K562 (cell line): ENCODE results near the gene TBC1D1. TPM values are rescaled to one million over a fixed set of nuclear protein-coding genes. Genes with fewer than 3 reads are reported as not detected.

Experiments
- ATAC-seq: fragments of 200-7000 bp; cut with Tn5 transposase; 3 replicates; pipeline ENCODE4 v1.9.1; 2020; ENCODE audit warnings: moderate library complexity
- BruUV-seq: library from RNA; stranded (reverse); fragments of 400-500 nt; replicated peaks from 2 replicates; lab custom pipeline; 2021; lab: Mats Ljungman, UMichigan
- CTCF ChIA-PET: fragments of 300-600 bp; formaldehyde crosslinking; extraction: SDS; loops from one replicate; lab custom pipeline; 2021; ENCODE audit warnings: low intra/inter-chr PET ratio; lab: Yijun Ruan, JAX
- POLR2A ChIA-PET: fragments of 300-600, 350-650 bp; sonication (Branson Sonifier 250); formaldehyde crosslinking; extraction: SDS; loops from one replicate; lab custom pipeline; 2021; ENCODE audit warnings: antibody characterized with exemption, inconsistent platforms; lab: Yijun Ruan, JAX
- DNase-seq, 4 experiments: peaks; one replicate each; pipeline versions ENCODE4 v3.0.0 to v3.0.0-alpha.2; 2011 to 2018; ENCODE audit warnings: low spot score in 3 of 4, mixed read lengths in 3 of 4; ENCODE audit errors: extremely low read depth in 1 of 4
- FAIRE-seq: peaks from 2 replicates; lab custom pipeline; 2011; peaks lifted over from hg19 to GRCh38; lab: Jason Lieb, UNC
- H2AFZ ChIP-seq: 2 replicates; pipeline ENCODE4 v1.6.0; 2011; ENCODE audit warnings: low read depth, low read length, control low read depth, inconsistent platforms
- H3K27ac ChIP-seq: fragments of 200-600 bp; 3 replicates; pipeline ENCODE4 v1.8.0; 2011; ENCODE audit warnings: low read depth, mild to moderate bottlenecking, control low read depth, inconsistent platforms, low read length, moderate library complexity, mixed read lengths; ENCODE audit errors: extremely low read depth
- H3K27me3 ChIP-seq, 2 experiments: fragments of 300-600 bp in 1 of 2; 2 replicates in 1 of 2; 3 replicates in 1 of 2; pipeline versions ENCODE4 v1.6.0 to v1.8.0; 2011; ENCODE audit warnings: inconsistent platforms in 2 of 2, low read length in 2 of 2, mild to moderate bottlenecking in 1 of 2, mixed read lengths in 1 of 2, moderate library complexity in 1 of 2; ENCODE audit not compliant: control insufficient read depth in 2 of 2, insufficient read depth in 2 of 2
- H3K36me3 ChIP-seq: fragments of 300-600 bp; 3 replicates; pipeline ENCODE4 v1.8.0; 2011; ENCODE audit warnings: mild to moderate bottlenecking, low read length, inconsistent platforms; ENCODE audit not compliant: control insufficient read depth, insufficient read depth
- H3K4me1 ChIP-seq, 2 experiments: fragments of 200-600 bp in 1 of 2; replicated peaks in 1 of 2; 2 replicates in 1 of 2; 3 replicates in 1 of 2; pipeline versions ENCODE4 v1.5.1 to v1.8.0; 2011; ENCODE audit warnings: inconsistent platforms in 2 of 2, low read length in 2 of 2, mild to moderate bottlenecking in 1 of 2, mixed read lengths in 1 of 2, moderate library complexity in 1 of 2; ENCODE audit not compliant: control insufficient read depth in 2 of 2, insufficient read depth in 2 of 2
- H3K4me2 ChIP-seq: 2 replicates; pipeline ENCODE4 v1.6.1; 2011; ENCODE audit warnings: low read length, control low read depth, inconsistent platforms, mixed read lengths; ENCODE audit not compliant: insufficient read depth
- H3K4me3 ChIP-seq: fragments of 200-600 bp; sonication (generic), shearing (Covaris generic); 2 replicates; pipeline ENCODE4 v1.5.1; 2016; ENCODE audit warnings: control low read depth, inconsistent platforms
- H3K79me2 ChIP-seq: fragments of 200-600 bp; 3 replicates; pipeline ENCODE4 v1.8.0; 2011; ENCODE audit warnings: low read length, inconsistent platforms; ENCODE audit not compliant: control insufficient read depth, insufficient read depth
- H3K9ac ChIP-seq, 2 experiments: 2 replicates each; pipeline versions ENCODE4 v1.6.0 to v1.6.1; 2011; ENCODE audit warnings: low read depth in 2 of 2, low read length in 2 of 2, control low read depth in 1 of 2, inconsistent platforms in 1 of 2, mild to moderate bottlenecking in 1 of 2, mixed read lengths in 1 of 2; ENCODE audit not compliant: insufficient read depth in 1 of 2
- H3K9me1 ChIP-seq: one replicate; pipeline ENCODE4 v1.6.0; 2011; ENCODE audit warnings: inconsistent platforms, mild to moderate bottlenecking, low read length, moderate library complexity; ENCODE audit not compliant: control insufficient read depth, insufficient read depth
- H3K9me3 ChIP-seq: replicated peaks from 2 replicates; pipeline ENCODE4 v1.5.1; 2011; ENCODE audit warnings: low read depth, low read length, inconsistent platforms; ENCODE audit not compliant: control insufficient read depth, insufficient read depth
- H4K20me1 ChIP-seq: replicated peaks from 2 replicates; pipeline ENCODE4 v1.6.1; 2011; ENCODE audit warnings: low read length, inconsistent platforms, mixed read lengths; ENCODE audit not compliant: control insufficient read depth, insufficient read depth
- BRD9 ChIP-seq: fragments of 450-650 bp; IDR thresholded peaks from 2 replicates; pipeline ENCODE4 v1.6.1; 2018; ENCODE audit warnings: low read depth; ENCODE audit not compliant: partially characterized antibody
- CREB5 ChIP-seq: fragments of 250-450 bp; sonication (Bioruptor Pico); IDR thresholded peaks from 2 replicates; pipeline ENCODE4 v1.5.0; 2020; ENCODE audit warnings: mild to moderate bottlenecking
- GABPB1 ChIP-seq: sonication (generic); formaldehyde crosslinking; IDR thresholded peaks from 2 replicates; pipeline ENCODE4 v1.8.0; 2022; ENCODE audit warnings: mild to moderate bottlenecking, missing genetic modification reagents
- HDAC8 ChIP-seq: fragments of 450-650 bp; IDR thresholded peaks from 2 replicates; pipeline ENCODE4 v1.6.1; 2016; ENCODE audit warnings: mild to moderate bottlenecking, missing genetic modification characterization, moderate library complexity, missing compliant biosample characterization
- HNRNPUL1 ChIP-seq: fragments of 200-400 bp; formaldehyde crosslinking; IDR thresholded peaks from 2 replicates; pipeline ENCODE4 v1.6.1; 2017; ENCODE audit warnings: low read length
- MED1 ChIP-seq: sonication (generic); formaldehyde crosslinking; IDR thresholded peaks from 2 replicates; pipeline ENCODE4 v1.8.1; 2023; ENCODE audit warnings: missing genetic modification reagents, borderline replicate concordance
- SPI1 ChIP-seq: IDR thresholded peaks from 2 replicates; pipeline ENCODE4 v1.6.1; 2011; ENCODE audit warnings: low read depth, low read length, control low read depth, borderline replicate concordance
- ZNF699 ChIP-seq: fragments of 250-450 bp; sonication (Bioruptor Pico); IDR thresholded peaks from 2 replicates; pipeline ENCODE4 v1.8.0; 2021; ENCODE audit warnings: mild to moderate bottlenecking, moderate library complexity; ENCODE audit not compliant: insufficient replicate concordance
- WGBS: fragments of 100-300 bp; shearing (Covaris generic); methylation state at CpG from one replicate; pipeline ENCODE4 v1.1.6; 2016; ENCODE audit warnings: low coverage, mixed read lengths; ENCODE audit not compliant: insufficient coverage; ENCODE audit errors: missing lambda C conversion rate; 5-methylcytosine and 5-hydroxymethylcytosine counted together
- in situ Hi-C: fragments of 300-500 bp; cut with MboI; formaldehyde crosslinking; loops from 4 replicates; pipeline ENCODE4 v1.15.0; 2018; ENCODE audit warnings: inconsistent platforms, mixed read lengths
- intact Hi-C: fragments of 100-400 bp; cut with micrococcal nuclease; formaldehyde crosslinking; loops from 2 replicates; pipeline ENCODE4 v1.14.2; 2022
- polyA plus RNA-seq, 8 experiments: library from polyadenylated mRNA; depleted of rRNA in 4 of 8; stranded (reverse) in 5 of 8; unstranded in 3 of 8; fragments of >200 nt; fragmentation: Nextera tagmentation in 2 of 8; fragmentation: Illumina TruSeq in 1 of 8; extraction: Ambion mirVana in 2 of 8; extraction: Trizol in 1 of 8; gene quantifications; 2 replicates each; pipeline versions ENCODE4 v1.2.1 to v1.2.3, GENCODE V29; 2011 to 2014; ENCODE audit warnings: inconsistent platforms in 1 of 8, missing spikeins in 1 of 8
- total RNA-seq, 7 experiments: library from RNA; depleted of rRNA in 6 of 7; stranded (reverse); fragments of >200 nt in 6 of 7; fragmentation: Illumina TruSeq in 2 of 7; extraction: Trizol in 2 of 7; gene quantifications; 2 replicates each; pipeline versions ENCODE4 v1.2.1 to v1.2.3, GENCODE V29; 2011 to 2021; ENCODE audit warnings: low replicate concordance in 1 of 7
- TF ChIP-seq, protein P1 (sequence below): sonication (generic); formaldehyde crosslinking; IDR thresholded peaks from 2 replicates; pipeline ENCODE4 v1.8.1; 2023; ENCODE audit warnings: mild to moderate bottlenecking, missing genetic modification reagents

Gene TBC1D1
- total and polyA plus RNA-seq, 9 of the 15 experiments (the other 6 are each of a cell fraction or from before 2014, with no cell fraction given): 0.59 to 14.2 (median 8.8) TPM

- Histone ChIP-seq H3K9me1 (no peaks in the 10 kb centered on the region), H3K36me3 (no peaks in the 10 kb centered on the region), H3K79me2 (no peaks in the 10 kb centered on the region), H3K27ac (no peak overlapping the region), H3K9me3 (no peaks in the 10 kb centered on the region), H2AFZ (no peak overlapping the region), H3K27me3 (peaks cover 12 to 17% of the 10 kb centered on the region in 2 experiments; a peak in 4 of 5 replicates), H3K9ac (no peak overlapping the region), H3K4me3 (no peak overlapping the region), H3K4me1 (no peaks in the 10 kb centered on the region), H3K4me2 (no peak overlapping the region), H4K20me1 (no peaks in the 10 kb centered on the region; the same call in 1 of the 2 replicates)
- no peak for FAIRE-seq
- ChIA-PET CTCF (no interaction called here), POLR2A (no interaction called here)
- intact Hi-C loops (no loop called here), in situ Hi-C loops (no loop called here)
- BruUV-seq: no TSS peak
- no peak for TF ChIP-seq ZNF699 (CRISPR knock-in tag)
- no peak for TF ChIP-seq MED1 (CRISPR knock-in tag)
- TF ChIP-seq, protein P1, sequence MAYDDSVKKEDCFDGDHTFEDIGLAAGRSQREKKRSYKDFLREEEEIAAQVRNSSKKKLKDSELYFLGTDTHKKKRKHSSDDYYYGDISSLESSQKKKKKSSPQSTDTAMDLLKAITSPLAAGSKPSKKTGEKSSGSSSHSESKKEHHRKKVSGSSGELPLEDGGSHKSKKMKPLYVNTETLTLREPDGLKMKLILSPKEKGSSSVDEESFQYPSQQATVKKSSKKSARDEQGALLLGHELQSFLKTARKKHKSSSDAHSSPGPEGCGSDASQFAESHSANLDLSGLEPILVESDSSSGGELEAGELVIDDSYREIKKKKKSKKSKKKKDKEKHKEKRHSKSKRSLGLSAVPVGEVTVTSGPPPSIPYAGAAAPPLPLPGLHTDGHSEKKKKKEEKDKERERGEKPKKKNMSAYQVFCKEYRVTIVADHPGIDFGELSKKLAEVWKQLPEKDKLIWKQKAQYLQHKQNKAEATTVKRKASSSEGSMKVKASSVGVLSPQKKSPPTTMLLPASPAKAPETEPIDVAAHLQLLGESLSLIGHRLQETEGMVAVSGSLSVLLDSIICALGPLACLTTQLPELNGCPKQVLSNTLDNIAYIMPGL (CRISPR knock-in tag): no peak
- no peak for TF ChIP-seq SPI1
- TF ChIP-seq HNRNPUL1: no peak
- no peak for TF ChIP-seq HDAC8 (tag)
- TF ChIP-seq CREB5: no peak
- TF ChIP-seq GABPB1 (CRISPR knock-in tag): no peak
- no peak for TF ChIP-seq BRD9
- ATAC-seq: no peak
- 6% methylated on average over 13 of the region's 13 CpGs for WGBS
- DNase-seq: no peak
These were observed 132.7 kb downstream of the TBC1D1 start for GRCh38 chr4:38023347-38024205.
